ENCODE measurements around the gene C2CD4C. TPM values are rescaled to one million over a fixed set of nuclear protein-coding genes. Genes with fewer than 3 reads are reported as not detected.
A peak's percentile ranks its signal among the peaks of the same experiment; 100 is the strongest.

The C2CD4C gene
- total and polyA plus RNA-seq, 10 donors, result 0.23 to 2.1 (median 0.77) TPM; not detected in 1

DNA sequence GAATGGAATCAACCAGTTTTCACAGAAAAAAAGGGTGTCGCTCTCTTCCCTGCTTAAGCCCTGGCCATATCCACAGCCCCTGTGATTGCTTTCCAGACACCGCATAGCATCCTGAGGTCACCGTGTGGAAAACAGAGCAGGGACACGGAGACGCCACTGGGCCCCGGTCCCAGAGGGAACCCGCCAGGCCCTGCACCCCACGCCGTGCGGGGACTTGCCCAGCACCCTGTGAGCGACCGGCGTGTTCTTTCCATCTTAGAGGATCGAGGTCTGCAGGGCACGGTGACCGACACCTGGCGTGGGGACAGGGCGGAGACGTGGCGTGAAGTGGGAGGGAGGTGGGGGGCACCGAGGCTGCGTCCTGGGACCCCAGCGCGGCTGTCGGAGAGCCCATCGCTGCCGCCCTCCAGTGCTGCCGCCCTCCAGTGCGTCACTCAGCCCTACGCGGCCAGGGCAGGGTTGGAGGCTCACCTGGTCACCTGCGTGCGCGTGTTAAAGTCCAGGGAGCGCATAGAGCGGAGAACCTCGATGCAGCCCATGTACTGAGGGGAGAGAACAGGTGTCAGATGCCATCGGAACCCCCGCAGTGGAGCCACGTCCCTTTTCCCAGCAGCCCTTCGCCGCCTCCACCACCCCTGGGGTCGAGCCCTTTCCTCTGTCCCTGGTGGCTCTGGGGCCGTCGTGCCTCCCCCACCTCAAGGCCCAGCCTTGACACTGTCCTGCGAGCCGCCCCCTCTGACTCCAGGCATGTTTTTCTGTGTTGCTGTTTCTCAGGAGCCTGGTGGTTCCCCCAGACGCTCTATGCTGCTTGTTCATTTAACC lies 31.7 kb upstream of the C2CD4C start:
- intact Hi-C loops (cut with DNase I; ENCODE audit: low total_unique reads), result no loop called here
- peak overlapping the region in 5 of 8 donors; percentile 18 to 61 (median 44) for H3K27ac ChIP-seq
- peaks cover 0 to 64% (median 7%) of the 10 kb centered on the region in 7 donors for H3K27me3 ChIP-seq (replicated peaks in 1 of 7)
- H3K9me3 ChIP-seq, result no peaks in the 10 kb centered on the region
- H3K4me1 ChIP-seq, result peaks cover 0 to 17% (median 5%) of the 10 kb centered on the region in 6 donors
- H3K36me3 ChIP-seq, result peaks cover 0 to 12% (median 0%) of the 10 kb centered on the region in 6 donors
- H3K4me3 ChIP-seq, result no peak overlapping the region
- DNase-seq, result peak; percentile 56
- WGBS, 5 donors, result 77 to 82% (median 79%) methylated on average over 33 to 48 of the region's 48 CpGs
- no peak for TF ChIP-seq POLR2AphosphoS5 (IDR thresholded peaks at IDR 0.05)
- TF ChIP-seq, protein P1, sequence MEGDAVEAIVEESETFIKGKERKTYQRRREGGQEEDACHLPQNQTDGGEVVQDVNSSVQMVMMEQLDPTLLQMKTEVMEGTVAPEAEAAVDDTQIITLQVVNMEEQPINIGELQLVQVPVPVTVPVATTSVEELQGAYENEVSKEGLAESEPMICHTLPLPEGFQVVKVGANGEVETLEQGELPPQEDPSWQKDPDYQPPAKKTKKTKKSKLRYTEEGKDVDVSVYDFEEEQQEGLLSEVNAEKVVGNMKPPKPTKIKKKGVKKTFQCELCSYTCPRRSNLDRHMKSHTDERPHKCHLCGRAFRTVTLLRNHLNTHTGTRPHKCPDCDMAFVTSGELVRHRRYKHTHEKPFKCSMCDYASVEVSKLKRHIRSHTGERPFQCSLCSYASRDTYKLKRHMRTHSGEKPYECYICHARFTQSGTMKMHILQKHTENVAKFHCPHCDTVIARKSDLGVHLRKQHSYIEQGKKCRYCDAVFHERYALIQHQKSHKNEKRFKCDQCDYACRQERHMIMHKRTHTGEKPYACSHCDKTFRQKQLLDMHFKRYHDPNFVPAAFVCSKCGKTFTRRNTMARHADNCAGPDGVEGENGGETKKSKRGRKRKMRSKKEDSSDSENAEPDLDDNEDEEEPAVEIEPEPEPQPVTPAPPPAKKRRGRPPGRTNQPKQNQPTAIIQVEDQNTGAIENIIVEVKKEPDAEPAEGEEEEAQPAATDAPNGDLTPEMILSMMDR (IDR thresholded peaks at IDR 0.05 in 8 of 11, conservative IDR thresholded peaks at IDR 0.05 in 3 of 11), result no peak
- TF ChIP-seq POLR2A (IDR thresholded peaks at IDR 0.05), result no peak

DNA sequence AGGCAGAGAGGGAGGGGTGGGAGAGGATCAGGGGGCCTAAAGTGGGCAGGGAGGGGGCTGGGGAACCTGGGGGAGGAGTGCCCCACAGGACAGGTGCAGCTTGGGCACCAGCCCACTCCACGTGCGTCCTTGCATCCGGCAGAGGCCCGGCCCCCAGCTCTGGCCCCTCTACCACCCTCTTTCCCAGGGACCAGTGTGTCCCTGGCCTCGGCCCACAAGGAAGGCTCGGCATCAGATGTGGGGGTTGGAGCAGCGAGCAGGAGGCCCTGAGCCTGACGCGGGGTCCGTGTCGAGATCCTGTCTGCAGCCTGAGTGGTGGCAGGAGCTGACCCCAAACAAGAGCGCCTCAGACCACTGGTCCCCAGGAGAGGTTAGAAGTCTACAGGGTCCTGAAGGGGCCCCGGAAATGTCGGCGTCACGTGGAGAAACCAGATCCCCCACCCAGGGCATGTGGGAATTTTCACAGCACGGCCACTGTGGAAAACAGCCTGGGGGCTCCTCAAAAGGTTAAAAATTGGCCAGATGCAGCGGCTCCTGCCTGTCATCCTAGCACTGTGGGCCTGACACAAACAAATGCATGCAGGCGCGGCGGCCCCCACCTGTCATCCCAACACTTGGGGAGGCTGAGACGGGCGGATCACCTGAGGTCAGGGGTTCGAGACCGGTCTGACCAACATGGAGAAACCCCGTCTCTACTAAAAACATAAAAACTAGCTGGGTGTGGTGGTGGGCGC lies 30.4 kb upstream of the C2CD4C start:
- no peak for DNase-seq

DNA sequence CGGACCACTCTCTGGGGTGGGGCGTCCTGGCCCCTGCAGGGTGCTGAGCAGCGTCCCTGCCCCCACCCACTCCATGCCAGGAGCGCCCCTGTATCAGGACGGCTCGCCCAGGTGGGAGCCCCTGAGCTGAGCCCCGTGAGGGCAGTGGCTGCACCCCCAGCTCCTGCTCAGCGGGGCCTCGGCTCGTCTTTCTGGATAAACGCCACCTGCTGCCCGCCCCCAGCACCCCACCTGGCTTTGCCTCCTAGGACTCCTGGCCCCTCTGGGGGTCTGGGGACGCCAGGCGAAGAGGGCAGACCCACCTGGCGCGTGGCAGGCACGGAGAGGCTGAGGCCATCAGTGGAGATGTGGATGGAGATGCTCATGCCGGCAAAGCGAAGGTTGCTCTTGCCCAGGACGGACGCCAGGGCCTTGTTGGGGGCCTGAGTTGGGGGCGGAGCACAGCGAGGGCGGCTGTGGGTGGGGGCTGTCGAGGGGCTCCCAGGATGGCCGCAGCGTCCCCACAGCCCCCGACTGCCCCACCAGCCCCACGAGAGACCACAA lies 29.5 kb upstream of the C2CD4C start:
- Histone ChIP-seq H3K9me3 (no peaks in the 10 kb centered on the region), H3K27me3 (replicated peaks in 1 of 7) (peaks cover 0 to 73% (median 7%) of the 10 kb centered on the region in 7 donors), H3K4me3 (no peak overlapping the region), H3K36me3 (peaks cover 0 to 27% (median 0%) of the 10 kb centered on the region in 6 donors), H3K4me1 (peaks cover 0 to 17% (median 5%) of the 10 kb centered on the region in 6 donors), H3K27ac (no peak overlapping the region)
- intact Hi-C loops (cut with DNase I; ENCODE audit: low total_unique reads), result no loop called here
- TF ChIP-seq POLR2AphosphoS5 (IDR thresholded peaks at IDR 0.05) (no peak), POLR2A (IDR thresholded peaks at IDR 0.05) (no peak)
- TF ChIP-seq, protein P1 (IDR thresholded peaks at IDR 0.05 in 8 of 11, conservative IDR thresholded peaks at IDR 0.05 in 3 of 11), result no peak
- 67 to 86% (median 75%) methylated on average over 10 to 29 of the region's 29 CpGs for WGBS, 5 donors
- DNase-seq, result no peak

More for the DNA sequence above, 30.4 kb upstream of the C2CD4C start:
- no peak overlapping the region for H3K4me3 ChIP-seq
- H3K9me3 ChIP-seq, result no peaks in the 10 kb centered on the region
- peaks cover 0 to 23% (median 0%) of the 10 kb centered on the region in 6 donors for H3K36me3 ChIP-seq
- peaks cover 0 to 73% (median 7%) of the 10 kb centered on the region in 7 donors for H3K27me3 ChIP-seq (replicated peaks in 1 of 7)
- 85 to 92% (median 87%) methylated on average over 20 to 27 of the region's 27 CpGs for WGBS, 5 donors
- TF ChIP-seq POLR2AphosphoS5 (IDR thresholded peaks at IDR 0.05) (no peak), POLR2A (IDR thresholded peaks at IDR 0.05) (no peak)
- TF ChIP-seq, protein P1 (IDR thresholded peaks at IDR 0.05 in 8 of 11, conservative IDR thresholded peaks at IDR 0.05 in 3 of 11), result no peak
- no peak overlapping the region for H3K27ac ChIP-seq
- H3K4me1 ChIP-seq, result peaks cover 0 to 17% (median 5%) of the 10 kb centered on the region in 6 donors
- intact Hi-C loops (cut with DNase I; ENCODE audit: low total_unique reads), result no loop called here
